ENCODE results near the gene SCRN3.
"Not testable (repeated sequence)": the region's sequence is repeated elsewhere in the genome, so short reads cannot be mapped to it uniquely, and the experiment has no call there.

The SCRN3 gene

GRCh38 chr2:174410039-174410438 is 14.5 kb downstream of the SCRN3 start:
- DNase-seq, result not testable (repeated sequence)

GRCh38 chr2:174412256-174412655 is 16.7 kb downstream of the SCRN3 start:
- no peak for DNase-seq

GRCh38 chr2:174428214-174428613 is 32.7 kb downstream of the SCRN3 start:
- DNase-seq, result no peak

GRCh38 chr2:174430066-174430465 is 34.5 kb downstream of the SCRN3 start:
- no peak for DNase-seq

GRCh38 chr2:174431902-174432301 is 36.4 kb downstream of the SCRN3 start:
- DNase-seq, result no peak

- DNase-seq, result no peak
These were observed 40.8 kb downstream of the SCRN3 start for GRCh38 chr2:174436351-174436750.

- no peak for DNase-seq
These were observed 42.8 kb downstream of the SCRN3 start for GRCh38 chr2:174438146-174438886.

GRCh38 chr2:174439323-174439722 is 43.8 kb downstream of the SCRN3 start:
- DNase-seq, result no peak

- no peak for DNase-seq
These were observed 44.4 kb downstream of the SCRN3 start for GRCh38 chr2:174439950-174440349.

GRCh38 chr2:174442546-174443510 is 47.3 kb downstream of the SCRN3 start:
- no peak for DNase-seq

- DNase-seq, result no peak
These were observed 49.2 kb downstream of the SCRN3 start for GRCh38 chr2:174444761-174445160.

- DNase-seq, result no peak
These were observed 49.7 kb downstream of the SCRN3 start for GRCh38 chr2:174445248-174445647.

- DNase-seq, result no peak
These were observed 51.0 kb downstream of the SCRN3 start for GRCh38 chr2:174446531-174446930.

GRCh38 chr2:174449033-174449432 is 53.5 kb downstream of the SCRN3 start:
- no peak for DNase-seq

GRCh38 chr2:174450021-174450816 is 54.7 kb downstream of the SCRN3 start:
- no peak for DNase-seq

GRCh38 chr2:174454566-174454965 is 59.0 kb downstream of the SCRN3 start:
- DNase-seq, result no peak

- no peak for DNase-seq
These were observed 65.7 kb downstream of the SCRN3 start for GRCh38 chr2:174461221-174461620.

GRCh38 chr2:174465327-174465726 is 69.8 kb downstream of the SCRN3 start:
- no peak for DNase-seq

GRCh38 chr2:174473796-174474195 is 78.3 kb downstream of the SCRN3 start:
- DNase-seq, result no peak

GRCh38 chr2:174477759-174478158 is 82.2 kb downstream of the SCRN3 start:
- no peak for DNase-seq

Measured in SHP77 treated with DMSO at 0.1 percent for 48 hours (cell line).